DMS79 (cell line): Measurements from ENCODE around the gene SVOP.
"Not testable (repeated sequence)": the region's sequence is repeated elsewhere in the genome, so short reads cannot be mapped to it uniquely, and the experiment has no call there.

ENCODE experiments used
- DNase-seq: peaks from one replicate; lab custom pipeline; 2025; lab: John Stamatoyannopoulos, UW

The SVOP gene

DNA sequence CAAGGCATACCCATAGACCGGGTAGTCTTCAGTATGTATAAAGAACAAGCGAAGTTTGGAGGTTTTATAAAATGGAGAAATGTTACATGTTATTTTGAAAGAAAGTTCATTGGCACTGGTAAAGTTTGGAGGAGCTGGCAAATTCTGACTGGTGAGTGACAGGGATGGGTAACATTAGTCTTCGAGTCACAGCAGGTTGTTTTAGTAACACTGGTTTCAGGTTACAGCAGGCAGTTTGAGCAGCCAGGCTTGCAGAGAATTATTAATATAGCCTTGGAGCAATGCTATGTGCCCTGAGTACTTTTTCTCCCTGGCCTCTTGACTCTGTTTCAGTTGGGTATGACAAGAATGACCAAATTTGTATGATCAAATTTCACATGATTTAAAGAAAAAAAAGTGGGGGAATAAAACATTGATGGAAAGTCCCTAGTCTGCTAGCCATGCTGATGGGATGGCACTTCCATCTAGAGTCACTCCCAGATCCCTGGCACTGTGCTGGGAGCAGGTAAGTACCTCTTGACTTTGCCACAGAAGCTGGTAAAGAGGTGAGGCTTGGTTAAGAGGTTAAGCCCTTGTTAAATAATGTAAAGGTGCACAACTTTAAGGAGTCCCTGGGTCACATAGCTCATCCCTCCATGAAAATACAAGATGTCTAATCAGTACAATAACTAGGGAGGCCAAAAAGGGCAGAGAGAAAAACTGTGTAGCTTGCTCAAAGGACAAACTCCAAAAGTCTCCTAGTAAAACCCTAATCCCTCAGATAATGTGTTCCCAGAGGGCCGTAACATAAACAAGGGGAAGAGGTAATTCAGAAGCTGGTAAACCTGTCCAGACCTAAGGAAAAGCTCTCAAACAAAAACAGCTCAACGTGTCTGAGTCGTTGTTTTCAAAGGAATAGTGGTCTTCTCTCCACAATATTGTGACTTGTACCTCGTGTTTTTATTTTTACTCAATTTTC, 12.7 kb upstream of the SVOP start:
- DNase-seq, result peak; percentile 65

DNA sequence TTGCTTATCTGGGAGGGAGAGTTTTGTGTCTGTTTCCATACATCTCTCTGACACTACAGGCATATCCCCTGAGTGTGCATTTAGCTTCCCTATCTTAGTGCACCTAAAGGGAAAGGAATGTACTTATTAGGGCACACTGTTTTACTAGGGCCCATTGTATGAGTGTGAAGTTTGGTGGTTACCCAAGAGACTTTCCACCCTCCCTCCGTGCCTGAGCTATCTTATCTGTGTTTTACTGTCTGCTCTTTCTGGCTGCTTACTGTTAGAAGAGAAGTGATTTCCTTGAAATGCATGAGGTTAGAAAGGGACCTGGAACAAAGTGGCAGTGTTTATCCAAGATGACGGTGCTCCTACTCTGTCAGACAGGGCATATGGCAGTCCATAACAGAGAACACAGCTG, 8.5 kb upstream of the SVOP start:
- no peak for DNase-seq

DNA sequence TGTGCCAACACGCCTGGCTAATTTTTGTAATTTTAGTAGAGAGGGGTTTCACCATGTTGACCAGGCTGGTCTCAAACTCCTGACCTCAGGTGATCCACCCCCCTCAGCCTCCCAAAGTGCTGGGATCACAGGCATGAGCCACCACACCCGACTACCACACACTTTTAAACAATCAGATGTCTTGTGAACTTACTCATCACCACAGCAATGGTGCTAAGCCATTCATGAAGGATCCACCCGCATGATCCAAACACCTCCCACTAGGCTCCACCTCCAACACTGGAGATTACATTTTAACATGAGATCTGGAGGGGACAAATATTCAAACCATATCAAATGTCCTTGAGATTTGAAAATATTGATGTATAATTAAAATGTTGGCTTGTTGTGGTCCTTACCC, 7.8 kb upstream of the SVOP start:
- DNase-seq, result not testable (repeated sequence)

DNA sequence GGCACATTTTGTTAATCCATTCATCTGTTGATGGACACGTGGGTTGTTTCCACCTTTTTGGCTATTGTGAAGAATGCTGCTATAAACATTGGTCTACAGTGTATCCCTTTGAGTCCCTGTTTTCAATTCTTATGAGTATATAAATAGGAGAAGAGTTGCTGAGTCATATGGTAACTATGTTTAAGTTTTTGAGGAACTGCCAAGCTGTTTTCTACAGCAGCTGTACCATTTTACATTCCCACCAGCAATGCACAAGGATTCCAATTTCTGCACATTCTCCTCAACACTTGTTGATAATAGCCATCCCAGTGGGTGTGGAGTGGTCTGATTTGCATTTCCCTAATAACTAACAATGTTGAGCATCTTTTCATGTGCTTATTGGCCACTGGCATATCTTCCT, 6.9 kb upstream of the SVOP start:
- no peak for DNase-seq

DNA sequence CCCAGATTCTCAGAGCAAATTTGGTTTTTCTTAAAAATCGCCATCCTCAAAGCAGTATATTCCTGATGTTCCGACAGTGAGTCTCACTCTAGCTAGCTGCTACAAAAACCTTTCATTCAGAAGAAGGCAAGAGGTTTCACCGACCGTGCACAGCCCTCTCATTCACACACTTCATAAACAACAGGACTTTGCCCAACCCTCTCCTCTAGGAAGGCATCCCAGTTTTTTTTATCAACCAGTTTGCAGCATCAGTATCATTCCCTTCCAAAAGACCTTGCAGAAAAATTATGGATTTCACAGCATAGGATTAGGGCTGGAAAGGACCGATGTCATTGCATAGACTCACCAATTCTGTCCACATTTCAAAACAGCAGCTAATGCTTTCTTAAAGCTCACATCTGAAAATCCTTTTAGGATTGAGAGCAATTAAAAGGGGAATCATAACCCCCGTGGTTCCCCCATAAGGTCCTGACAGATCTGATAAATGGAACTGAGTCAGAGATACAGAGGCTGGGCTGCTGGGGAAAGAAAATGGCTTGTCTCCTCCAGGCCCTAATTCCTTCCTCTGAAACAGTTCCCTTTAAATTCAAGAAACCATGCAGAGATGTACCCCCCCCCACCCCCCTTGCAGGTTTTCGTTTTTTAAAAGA, 597 bp downstream of the SVOP start:
- DNase-seq, result no peak

DNA sequence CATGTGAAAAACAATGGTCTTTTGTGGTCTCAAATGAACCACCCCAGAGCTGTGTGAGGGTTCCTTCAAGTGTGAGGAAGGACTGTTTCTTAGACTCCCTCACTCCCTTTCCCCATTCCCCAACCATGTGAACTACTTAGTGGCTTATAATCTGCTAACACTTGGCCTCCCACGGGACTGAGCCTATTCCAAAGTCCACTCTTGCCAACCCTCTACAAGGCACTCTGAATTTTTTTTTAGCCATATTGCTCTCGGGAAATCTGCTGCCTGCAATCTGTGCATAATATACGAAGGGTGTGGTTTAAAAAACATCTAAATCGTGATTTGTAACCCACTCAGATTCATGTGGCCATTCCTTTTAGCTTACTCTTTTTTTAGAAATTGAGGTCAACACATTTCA, 2.6 kb downstream of the SVOP start:
- no peak for DNase-seq

DNA sequence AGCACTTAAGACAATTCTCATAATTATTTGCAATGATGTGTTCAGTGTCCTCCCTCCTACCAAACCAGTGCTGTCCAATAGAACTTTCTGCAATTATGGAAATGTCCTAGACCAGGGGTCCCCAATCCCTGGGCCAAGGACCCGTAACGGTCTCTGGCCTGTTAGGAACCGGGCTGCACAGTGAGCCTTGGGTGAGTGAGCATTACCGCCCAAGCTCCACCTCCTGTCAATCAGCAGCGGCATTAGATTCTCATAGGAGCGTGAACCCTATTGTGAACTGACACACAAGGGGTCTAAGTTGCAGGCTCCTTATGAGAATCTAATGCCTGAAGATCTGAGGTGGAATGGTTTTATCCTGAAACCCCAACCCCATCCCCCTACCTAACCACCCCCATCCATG, 3.9 kb downstream of the SVOP start:
- no peak for DNase-seq

DNA sequence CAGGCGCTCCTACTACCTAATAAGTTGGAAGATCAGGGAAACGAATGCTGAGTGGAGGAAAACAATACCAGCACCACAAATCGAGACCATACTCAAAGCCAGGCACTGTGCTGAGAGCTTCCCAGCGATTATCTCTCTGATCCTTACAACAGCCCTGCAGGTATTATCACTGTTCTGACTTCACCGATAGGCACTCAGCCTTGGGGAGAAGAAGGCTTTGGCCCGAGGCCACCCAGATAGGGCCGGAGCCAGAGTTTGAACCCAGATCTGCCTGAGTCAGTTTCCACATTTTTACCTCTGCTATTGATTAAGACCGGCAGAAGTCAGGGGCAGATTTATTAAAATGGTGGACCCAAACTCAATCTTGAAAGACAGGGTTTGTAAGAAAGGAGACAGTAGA, 4.9 kb downstream of the SVOP start:
- DNase-seq, result no peak

DNA sequence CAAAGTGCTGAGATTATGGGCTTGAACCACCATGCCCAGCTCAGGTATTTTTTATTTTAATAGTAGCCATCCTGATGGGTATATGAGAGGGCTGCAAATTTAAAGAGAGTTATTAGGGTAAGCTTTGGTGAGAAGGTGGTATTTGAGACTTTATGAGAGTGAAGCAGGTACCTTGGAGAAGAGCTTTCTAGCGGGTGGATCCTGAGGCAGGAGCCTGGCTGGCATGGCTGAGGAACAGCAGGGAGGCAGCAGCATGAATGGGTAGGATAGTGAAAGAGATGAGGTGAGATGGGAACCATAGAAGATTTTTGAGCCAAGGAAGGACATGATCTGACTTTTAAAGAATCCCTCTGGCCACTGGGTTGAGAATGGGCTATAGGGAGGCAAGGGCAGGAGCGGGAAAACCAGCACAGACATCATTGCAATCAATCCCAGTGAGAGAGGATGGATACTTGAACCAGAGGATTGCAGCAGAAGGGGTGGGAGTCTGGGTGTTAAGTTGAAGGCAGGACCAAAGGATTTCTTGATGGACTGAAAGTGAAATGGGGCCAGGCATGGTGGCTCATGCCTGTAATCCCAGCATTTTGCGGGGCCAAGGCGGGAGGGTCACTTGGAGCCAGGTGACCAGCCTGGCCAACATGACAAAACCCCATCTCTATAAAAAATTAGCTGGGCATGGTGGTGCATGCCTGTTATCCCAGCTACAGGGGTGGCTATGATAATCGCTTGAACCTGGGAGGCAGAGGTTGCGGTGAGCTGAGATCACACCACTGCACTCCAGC, 5.7 kb downstream of the SVOP start:
- DNase-seq, result no peak

DNA sequence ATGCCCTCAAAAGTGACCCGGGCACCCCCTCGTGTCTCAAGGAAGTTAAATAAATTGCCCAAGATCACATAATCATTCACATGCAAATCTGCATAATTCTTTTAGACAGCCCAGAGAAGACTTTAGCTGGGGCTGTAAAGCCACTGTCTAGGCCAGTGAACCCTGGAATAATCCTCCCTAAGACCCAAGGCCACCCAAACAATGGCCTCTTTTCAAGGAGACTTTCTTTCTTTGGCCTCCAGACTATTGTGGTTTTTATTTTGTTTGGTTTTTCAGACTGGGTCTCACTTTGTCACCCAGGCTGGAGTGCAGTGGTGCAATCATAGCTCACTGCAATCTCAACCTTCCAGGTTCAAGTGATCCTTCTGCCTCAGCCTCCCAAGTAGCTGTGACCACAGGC, 10.6 kb downstream of the SVOP start:
- no peak for DNase-seq

DNA sequence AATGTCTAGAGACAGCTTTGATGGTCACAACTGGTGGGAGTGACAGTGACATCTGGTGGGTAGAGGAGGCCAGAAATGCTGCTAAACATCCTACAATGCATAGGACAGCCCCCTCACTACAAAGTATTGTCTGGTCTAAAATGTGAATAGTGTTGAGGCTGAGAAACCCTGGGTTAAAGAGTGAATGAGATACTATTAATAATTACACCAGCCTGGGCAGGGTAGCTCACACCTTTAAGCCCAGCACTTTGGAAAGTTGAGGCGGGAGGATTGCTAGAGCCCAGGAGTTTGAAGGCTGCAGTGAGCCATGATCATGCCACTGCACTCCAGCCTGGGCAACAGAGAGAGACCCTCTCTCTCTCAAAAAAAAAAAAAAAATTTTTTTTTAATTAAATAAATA, 11.1 kb downstream of the SVOP start:
- DNase-seq, result no peak

DNA sequence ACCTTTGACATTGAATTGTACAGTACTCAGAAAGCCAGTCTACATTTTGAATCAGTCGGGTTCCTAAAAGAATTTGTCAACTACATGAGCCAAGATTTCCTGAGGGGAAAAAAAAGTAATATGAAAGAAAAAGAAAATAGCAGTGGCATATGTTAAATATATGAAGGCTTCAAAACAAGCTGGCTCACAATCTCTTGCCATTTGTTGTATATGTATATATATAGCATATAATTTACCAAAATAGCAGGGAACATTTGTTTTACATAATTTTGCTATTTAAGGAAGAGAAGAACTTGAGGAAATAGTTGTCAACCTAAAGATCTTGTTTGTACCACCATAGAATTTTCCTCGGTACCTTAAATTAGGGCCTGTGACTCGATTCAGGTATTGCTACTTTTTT, 16.9 kb downstream of the SVOP start:
- DNase-seq, result no peak

DNA sequence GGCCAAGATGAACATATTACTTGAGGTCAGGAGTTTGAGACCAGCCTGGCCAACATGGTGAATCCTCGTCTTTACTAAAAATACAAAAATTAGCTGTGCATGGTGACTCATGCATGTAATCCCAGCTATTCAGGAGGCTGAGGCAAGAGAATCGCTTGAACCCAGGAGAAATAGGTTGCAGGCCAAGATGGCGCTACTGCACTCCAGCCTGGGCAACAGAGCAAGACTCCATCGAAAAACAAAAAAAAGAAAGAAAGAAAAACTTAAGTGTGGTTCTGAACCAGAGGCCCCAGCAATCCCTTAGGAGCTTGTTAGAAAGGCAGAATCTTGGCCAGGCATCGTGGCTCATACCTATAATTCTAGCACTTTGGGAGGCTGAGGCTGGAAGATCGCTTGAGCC, 24.5 kb downstream of the SVOP start:
- DNase-seq, result no peak

DNA sequence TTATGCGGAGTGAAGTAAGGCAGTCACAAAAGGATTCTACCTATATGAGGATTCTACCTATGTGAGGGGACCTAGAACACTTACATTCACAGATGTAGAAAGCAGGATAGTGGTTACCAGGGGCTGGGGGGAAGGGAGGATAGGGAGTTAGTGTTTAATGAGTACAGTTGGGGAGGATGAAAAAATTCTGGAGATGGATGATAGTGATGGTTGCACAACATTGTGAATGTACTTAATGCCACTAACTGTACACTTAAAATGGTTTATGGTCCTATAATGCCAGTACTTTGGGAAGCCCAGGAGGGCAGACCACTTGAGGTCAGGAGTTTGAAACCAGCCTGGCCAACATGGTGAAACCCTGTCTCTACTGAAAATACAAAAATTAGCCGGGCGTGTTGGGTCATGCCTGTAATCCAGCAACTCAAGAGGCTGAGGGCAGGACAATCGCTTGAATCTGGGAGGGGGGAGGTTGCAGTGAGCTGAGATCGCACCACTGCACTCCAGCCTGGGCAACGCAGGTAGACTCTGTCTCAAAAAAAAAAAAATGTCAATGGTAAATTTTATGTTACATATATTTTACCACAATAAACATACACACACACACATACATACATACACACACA, 25.4 kb downstream of the SVOP start:
- DNase-seq, result peak; percentile 75

DNA sequence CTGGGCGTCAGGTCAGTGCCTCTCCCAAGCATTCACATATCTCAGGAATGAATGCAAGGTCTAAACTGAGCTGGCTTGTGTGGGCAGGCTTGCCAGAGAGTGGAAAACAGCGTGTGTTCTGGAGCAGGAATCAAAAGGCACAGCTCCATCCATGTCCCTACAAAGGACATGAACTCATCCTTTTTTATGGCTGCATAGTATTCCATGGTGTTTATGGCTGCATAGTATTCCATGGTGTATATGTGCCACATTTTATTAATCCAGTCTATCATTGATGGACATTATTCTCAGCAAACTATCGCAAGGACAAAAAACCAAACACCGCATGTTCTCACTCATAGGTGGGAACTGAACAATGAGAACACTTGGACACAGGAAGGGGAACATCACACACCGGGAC, 30.8 kb downstream of the SVOP start:
- not testable (repeated sequence) for DNase-seq

DNA sequence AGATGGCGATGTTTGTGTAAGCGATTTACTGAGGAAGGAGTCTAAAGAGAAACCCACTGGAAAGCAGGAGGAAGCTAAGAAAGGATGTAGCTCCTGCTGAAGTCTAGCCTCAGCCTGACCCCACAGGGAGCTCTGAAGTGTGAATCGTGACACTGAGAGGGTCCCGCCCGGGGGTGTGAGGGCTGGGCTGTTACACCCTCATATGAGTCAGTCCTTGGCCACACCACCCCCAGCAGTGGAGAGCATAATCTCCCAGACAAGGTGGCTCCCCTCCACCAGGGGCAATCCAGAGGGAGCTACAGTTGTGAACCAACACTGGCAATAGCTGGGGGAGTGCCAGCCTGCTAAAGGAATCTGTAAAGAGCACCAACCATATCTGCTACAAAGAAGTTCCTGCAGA, 31.5 kb downstream of the SVOP start:
- DNase-seq, result no peak

DNA sequence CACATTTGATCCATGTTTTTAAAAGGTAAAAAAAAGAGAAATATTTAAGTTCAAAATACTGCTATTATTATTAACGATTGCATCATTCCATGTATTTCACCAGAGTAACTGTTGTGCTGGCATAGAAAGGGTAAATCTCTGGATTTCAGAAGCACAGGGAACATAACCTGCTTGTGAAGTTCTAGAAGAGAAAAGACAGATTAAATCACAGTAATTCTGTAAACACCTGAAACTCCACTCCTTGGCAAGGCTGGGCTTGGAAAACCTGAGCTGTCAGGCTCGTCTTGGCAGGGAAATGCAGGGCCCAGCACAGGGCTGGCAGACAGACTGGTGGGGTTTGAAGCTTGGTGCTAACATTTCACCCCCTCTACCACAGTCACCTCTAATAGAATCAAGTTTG, 35.1 kb downstream of the SVOP start:
- no peak for DNase-seq

DNA sequence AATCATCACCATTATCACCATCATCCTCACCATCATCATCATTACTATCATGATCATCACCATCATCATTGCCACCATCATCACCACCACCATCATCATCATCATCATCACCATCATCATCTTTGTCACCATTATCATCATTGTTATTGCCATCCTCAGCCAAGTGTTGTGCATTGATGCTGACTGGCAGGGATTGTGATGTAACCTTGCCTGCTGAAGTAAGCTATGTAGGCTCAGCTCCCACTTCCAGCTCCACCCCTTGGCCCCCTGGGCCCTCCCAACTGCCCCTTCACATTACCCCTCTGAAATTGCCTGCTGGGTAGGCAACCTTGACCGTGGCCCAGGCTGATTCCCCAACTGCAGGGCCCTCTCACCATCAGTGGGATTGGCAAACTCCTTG, 37.6 kb downstream of the SVOP start:
- no peak for DNase-seq

DNA sequence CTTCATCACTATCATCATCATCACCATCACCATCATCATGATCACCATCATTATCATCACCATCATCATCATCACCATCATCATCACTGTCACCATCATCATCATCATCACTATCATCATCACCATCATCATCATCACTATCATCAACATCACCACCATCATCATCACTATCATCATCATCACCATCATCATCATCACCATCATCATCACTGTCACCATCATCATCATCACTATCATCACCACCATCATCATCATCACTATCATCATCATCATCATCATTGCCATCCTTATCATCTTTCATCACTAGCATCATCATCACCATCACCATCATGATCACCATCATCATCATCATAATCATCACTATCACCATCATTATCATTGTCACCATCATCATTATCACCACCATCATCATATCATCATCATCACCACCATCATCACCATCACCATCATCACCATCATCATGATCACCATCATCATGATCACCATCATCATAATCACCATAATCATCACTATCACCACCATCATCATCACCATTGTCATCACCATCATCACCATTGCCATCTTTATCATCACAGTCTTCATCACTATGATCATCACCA, 38.1 kb downstream of the SVOP start:
- DNase-seq, result no peak

DNA sequence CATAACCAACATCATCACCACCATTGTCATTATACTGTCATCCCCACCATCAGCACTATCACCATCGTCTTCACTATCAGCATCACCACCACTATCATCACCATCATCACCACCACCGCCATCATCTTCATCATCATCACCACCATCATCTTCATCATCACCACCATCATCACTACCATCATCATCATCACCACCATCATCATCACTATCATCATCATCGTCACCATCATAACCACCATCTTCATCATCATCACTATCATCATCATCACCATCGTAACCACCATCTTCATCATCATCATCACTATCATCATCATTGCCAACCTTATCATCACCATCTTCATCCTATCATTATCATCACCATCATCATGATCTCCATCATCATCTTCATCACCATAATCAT, 39.0 kb downstream of the SVOP start:
- DNase-seq, result no peak

DNA sequence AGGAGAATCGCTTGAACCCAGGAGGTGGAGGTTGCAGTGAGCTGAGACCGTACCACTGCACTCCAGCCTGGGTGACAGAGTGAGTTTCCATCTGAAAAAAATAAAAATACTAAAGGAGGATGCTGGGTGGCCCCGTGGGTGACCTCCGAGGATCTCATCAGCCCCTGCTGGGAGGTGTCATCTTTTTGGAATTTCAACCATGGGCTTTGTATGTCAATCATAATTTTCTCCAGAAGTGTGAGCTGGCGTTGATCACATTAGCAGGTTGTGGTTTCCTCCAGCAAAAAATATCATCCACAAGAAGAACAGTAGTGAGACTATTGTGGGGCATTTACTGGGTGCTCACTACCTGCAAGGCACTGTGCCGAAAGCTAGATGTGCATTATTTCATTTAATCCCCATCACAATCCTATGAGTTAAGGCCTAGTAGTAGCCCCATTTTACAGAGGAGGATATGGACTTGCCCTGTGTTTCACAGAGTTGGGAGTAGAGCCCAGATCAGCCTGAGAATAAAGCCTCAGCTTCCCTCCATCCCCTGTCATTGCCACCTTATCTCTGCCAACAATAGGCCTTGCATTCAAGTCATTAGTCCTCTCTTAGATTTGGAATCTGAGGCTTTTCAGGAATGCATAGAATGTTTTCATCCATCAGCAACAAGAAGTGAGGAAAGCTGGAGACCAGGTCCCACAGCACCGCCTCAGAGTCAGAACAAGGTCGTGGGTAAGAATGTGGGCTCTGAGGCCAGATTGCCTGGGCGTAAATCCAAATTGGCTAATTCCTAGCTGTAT, 39.8 kb downstream of the SVOP start:
- no peak for DNase-seq
